IPS DF 4.7 (cell line): ENCODE results near the gene POC5.
"Not testable (repeated sequence)": the region's sequence is repeated elsewhere in the genome, so short reads cannot be mapped to it uniquely, and the experiment has no call there.

Experiments used
- DNase-seq: peaks from one replicate; pipeline ENCODE4 v3.0.0-alpha.2; 2013; ENCODE audit warnings: low spot score; ENCODE audit errors: extremely low read depth

Gene POC5

GRCh38 chr5:75717082-75717922 lies at the start of gene POC5:
TSS of gene POC5 (minus strand) at chr5:75717437. CDS start at chr5:75712937, 4,500 bp downstream.
- DNase-seq, result peak; percentile 93

- no peak for DNase-seq
Observed at GRCh38 chr5:75758116-75758515, 40.9 kb upstream of the POC5 start.

GRCh38 chr5:75756981-75757380 lies 39.7 kb upstream of the POC5 start:
- no peak for DNase-seq

- no peak for DNase-seq
Observed at GRCh38 chr5:75756211-75756610, 39.0 kb upstream of the POC5 start.

GRCh38 chr5:75753182-75753581 lies 35.9 kb upstream of the POC5 start:
- no peak for DNase-seq

GRCh38 chr5:75744355-75744754 lies 27.1 kb upstream of the POC5 start:
- DNase-seq, result no peak

GRCh38 chr5:75736273-75736672 lies 19.0 kb upstream of the POC5 start:
- DNase-seq, result no peak

GRCh38 chr5:75734913-75735789 lies 17.9 kb upstream of the POC5 start:
- DNase-seq, result no peak

GRCh38 chr5:75733767-75734166 lies 16.5 kb upstream of the POC5 start:
- no peak for DNase-seq

- DNase-seq, result not testable (repeated sequence)
Observed at GRCh38 chr5:75731515-75731914, 14.3 kb upstream of the POC5 start.

- DNase-seq, result no peak
Observed at GRCh38 chr5:75729321-75729720, 12.1 kb upstream of the POC5 start.

GRCh38 chr5:75727931-75728330 lies 10.7 kb upstream of the POC5 start:
- no peak for DNase-seq

GRCh38 chr5:75726224-75726623 lies 9.0 kb upstream of the POC5 start:
- not testable (repeated sequence) for DNase-seq

- no peak for DNase-seq
Observed at GRCh38 chr5:75723378-75723777, 6.1 kb upstream of the POC5 start.

GRCh38 chr5:75721573-75721972 lies 4.3 kb upstream of the POC5 start:
- no peak for DNase-seq

- no peak for DNase-seq
Observed at GRCh38 chr5:75720882-75721281, 3.6 kb upstream of the POC5 start.

GRCh38 chr5:75716715-75717081 lies 539 bp downstream of the POC5 start:
- no peak for DNase-seq

GRCh38 chr5:75712091-75712490 lies 5.1 kb downstream of the POC5 start:
- DNase-seq, result no peak

- DNase-seq, result no peak
Observed at GRCh38 chr5:75711151-75711550, 6.1 kb downstream of the POC5 start.

- no peak for DNase-seq
Observed at GRCh38 chr5:75710637-75711036, 6.6 kb downstream of the POC5 start.

- DNase-seq, result no peak
Observed at GRCh38 chr5:75707911-75708509, 9.2 kb downstream of the POC5 start.

GRCh38 chr5:75706775-75707174 lies 10.5 kb downstream of the POC5 start:
- no peak for DNase-seq
